GM12892 (cell line): ENCODE measurements around the gene CCSER2.
"Not testable (repeated sequence)": the region's sequence is repeated elsewhere in the genome, so short reads cannot be mapped to it uniquely, and the experiment has no call there.

Experiments used
- POLR2A ChIP-seq: IDR thresholded peaks from 2 replicates; pipeline ENCODE4 v1.6.1; 2011; ENCODE audit warnings: low read depth, low read length, control low read depth
- POLR2AphosphoS5 ChIP-seq: IDR thresholded peaks from 2 replicates; pipeline ENCODE4 v1.6.1; 2011; ENCODE audit warnings: low read depth, low read length, control low read depth
- TAF1 ChIP-seq: IDR thresholded peaks from 2 replicates; pipeline ENCODE4 v1.6.1; 2011; ENCODE audit warnings: low read depth, mild to moderate bottlenecking, control low read depth, low read length, borderline replicate concordance

DNA sequence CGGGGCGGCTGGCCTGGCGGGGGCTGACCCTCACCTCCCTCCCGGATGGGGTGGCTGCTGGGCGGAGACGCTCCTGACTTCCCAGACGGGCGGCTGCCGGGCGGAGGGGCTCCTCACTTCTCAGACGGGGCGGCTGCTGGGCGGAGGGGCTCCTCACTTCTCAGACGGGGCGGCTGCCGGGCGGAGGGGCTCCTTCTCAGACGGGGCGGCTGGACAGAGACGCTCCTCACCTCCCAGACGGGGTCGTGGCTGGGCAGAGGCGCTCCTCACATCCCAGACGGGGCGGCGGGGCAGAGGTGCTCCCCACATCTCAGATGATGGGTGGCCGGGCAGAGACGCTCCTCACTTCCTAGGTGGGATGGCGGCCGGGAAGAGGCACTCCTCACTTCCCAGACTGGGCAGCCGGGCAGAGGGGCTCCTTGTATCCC, 19.2 kb downstream of the CCSER2 start:
- TF ChIP-seq POLR2A, POLR2AphosphoS5, TAF1: not testable (repeated sequence)
